Caki2 (cell line): Measurements from ENCODE around the gene AGXT2. TPM values are rescaled to one million over a fixed set of nuclear protein-coding genes. Genes with fewer than 3 reads are reported as not detected.

Source experiments
- DNase-seq: peaks from one replicate; pipeline ENCODE4 v3.0.0-alpha.2; 2015; ENCODE audit warnings: low read depth
- in situ Hi-C: cut with HindIII; loops from 2 replicates; pipeline ENCODE4 v1.10.0; 2016; ENCODE audit warnings: low sequenced_read_pairs, low pct_unique_long_range_greater_than_20kb, mixed read lengths
- total RNA-seq: library from RNA; depleted of rRNA; stranded (reverse); fragments of >200 nt; shearing (Covaris generic); gene quantifications from 2 replicates; pipeline ENCODE4 v1.2.3, GENCODE V29; 2014; ENCODE audit warnings: low replicate concordance

Gene AGXT2
- total RNA-seq, 1 experiment from 2014 or later: not detected

DNA sequence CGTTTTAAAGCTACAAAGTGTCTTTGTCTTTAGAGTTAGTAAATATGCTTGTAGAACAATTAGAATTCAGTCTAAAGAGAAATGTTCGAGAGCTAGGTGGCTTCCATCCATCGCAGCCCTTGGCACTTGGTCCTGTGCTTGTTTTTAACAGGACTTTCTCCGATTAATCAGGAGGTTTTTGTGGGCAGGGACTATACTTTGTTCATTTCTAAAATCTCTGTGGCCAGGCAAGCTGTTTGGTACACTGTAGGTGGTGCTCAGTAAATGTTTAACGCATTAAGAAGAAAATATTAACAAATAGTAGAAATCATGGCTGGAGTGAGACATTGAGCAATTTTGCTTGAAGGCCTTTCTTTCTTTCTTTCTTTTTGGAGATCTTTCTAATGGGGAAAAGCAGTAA is 20.8 kb downstream of the AGXT2 start:
- in situ Hi-C loops: no loop called here
- DNase-seq: no peak

DNA sequence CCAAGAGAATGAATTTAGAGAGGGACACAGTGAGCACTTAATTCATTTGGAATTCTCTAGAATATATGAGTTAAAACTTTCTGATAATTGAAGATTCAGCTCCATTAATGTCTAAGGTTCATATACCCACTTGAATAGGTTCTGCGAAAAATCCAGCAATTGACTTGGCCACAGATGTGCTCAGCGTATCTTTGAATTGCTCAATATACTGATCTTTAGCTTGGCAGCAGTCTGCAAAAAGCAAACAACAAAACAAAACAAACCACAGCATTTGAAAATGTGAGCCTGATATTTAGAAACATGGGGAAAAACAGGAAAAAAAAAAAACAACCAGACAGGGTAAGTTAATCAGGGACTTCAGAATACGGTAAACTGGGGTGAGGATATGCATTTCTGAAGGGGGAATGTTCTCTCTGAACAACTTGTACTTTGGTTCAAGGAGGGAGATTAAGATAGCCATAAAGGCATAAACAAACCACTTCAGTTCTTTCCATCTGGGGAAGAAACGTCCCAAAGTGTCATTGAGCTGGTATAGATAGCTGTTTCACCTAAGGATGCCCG is 21.4 kb downstream of the AGXT2 start:
- in situ Hi-C loops: no loop called here
- DNase-seq: no peak

DNA sequence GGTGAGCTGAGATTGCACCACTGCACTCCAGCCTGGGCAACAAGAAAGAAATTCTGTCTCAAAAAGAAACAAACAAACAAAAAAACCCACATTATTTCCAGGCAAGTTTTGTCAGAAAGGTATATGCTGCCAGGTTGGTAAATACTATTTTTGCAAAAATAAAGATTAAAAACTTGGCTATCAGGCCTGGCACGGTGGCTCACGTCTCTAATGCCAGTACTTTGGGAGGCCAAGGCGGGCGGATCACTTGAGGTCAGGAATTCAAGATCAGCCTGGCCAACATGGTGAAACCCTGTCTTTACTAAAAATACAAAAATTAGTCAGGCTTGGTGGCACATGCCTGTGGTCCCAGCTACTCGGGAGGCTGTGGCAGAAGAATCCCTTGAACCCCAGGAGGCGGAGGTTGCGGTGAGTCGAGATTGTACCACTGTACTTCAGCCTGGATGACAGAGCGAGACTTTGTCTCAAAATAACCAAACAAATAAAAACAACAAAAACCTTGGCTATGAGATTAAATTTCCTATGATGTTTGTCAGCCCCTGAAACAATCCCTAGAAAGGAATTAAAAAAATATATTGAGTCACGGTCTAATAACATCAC is 22.7 kb downstream of the AGXT2 start:
- DNase-seq: no peak
- in situ Hi-C loops: no loop called here

DNA sequence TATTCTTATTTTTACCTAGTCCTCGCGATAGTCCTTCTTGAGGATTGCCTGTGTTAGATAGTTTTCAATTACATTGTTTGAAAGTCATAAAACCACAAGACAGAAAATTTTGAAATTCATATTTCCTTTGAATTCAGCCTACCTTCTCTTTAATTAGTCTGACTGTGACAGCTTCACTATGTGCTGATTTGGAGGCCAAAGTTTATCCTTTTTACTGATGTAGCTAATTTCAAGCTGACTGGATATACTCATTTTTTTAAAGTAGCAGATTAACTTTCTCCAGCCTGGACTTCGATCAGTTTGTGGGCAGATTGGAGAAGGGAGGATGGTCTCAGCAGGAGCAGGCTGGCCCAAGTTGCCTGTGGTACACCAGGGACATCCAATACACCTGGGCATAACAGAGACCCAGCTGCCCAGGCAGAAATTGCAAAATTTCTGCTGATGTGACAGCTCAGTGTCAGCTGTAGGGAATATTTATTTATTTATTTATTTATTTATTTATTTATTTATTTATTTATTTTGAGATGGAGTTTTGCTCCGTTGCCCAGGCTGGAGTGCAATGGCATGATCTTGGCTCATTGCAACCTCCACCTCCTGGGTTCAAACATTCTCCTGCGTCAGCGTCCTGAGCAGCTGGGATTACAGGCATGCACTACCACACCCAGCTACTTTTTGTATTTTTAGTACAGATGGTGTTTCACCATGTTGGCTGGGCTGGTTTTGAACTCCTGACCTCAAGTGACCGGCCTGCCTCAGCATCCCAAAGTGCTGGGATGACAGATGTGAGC is 24.2 kb downstream of the AGXT2 start:
- in situ Hi-C loops: no loop called here
- DNase-seq: no peak

DNA sequence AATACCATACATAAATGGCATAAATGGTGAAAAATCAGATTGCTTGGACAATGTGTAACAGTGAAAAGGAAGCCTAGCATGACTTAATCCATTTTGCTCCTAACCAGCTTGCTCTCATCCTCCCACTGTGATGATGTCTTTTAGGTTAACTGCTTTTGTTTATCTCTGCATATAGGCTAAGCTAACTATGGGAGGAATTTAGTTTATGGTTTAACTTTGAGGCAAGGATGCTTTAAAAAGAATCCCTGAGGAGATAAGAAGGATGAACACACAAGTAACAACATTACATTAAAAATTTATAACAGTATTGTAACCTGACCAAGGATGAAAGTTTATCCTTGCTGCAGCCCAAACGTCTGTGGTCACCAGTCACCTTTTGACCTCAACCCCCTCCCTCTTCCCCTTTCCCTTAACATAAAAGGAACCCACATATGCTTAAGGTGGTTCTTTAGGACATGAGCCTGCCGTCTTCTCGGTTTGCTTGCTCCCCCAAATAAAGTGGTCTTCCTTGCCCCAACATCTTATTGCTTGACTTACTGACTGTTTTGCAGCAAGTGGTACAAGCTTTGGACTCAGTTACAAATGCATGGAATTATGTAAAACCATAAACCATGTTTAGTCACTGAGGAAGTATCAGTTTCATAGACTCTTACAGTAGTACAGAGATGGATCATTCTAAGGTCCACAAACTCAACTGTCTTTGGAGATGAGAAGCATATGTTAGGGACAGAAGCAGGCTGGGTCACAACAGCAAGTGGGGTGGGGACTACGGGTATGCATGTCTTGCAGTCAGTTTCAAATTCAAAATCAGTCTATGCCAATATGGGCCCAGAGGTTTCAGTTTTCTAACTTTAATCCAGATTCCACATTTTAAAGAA is 31.3 kb downstream of the AGXT2 start:
- DNase-seq: no peak
- in situ Hi-C loops: no loop called here

DNA sequence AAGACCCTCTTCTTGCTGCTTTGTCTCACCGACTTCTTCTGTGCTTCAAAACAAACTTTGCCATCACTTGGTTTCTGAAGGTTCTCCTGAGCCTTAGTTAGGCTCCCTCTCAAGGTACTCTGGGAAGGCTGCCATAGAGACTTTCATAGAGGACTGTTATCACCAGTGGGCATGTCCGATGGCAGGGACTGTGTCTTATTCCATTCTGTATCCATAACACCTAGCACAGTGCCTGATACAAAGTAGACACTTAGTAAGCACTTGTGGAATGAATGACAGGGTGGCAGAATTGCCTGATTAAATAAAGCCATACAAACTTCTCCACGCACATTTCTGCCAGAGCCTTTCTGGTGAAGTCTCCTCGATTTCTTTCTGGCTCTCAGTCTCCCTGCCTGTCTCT is 32.7 kb downstream of the AGXT2 start:
- in situ Hi-C loops: no loop called here

DNA sequence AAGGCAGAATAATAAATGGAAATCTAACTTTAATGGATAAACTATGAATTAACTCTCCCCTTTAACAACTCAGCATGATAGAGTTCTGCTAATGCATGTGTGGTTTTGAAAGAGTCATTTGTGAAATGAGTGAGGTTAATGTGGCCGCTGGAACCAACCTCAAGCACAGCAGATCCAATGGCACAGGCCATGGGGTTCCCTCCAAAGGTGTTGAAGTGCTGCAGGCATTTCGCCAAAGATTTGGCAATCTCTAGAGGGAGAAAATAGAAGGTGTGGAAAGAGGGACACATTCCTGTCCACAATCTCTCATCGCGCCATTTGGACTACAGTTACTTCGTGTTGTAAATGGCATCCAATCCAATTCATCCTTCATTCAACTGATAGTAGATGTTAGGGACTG is 35.0 kb downstream of the AGXT2 start:
- in situ Hi-C loops: no loop called here
- no peak for DNase-seq

More for the DNA sequence above, 32.7 kb downstream of the AGXT2 start:
- DNase-seq: no peak

DNA sequence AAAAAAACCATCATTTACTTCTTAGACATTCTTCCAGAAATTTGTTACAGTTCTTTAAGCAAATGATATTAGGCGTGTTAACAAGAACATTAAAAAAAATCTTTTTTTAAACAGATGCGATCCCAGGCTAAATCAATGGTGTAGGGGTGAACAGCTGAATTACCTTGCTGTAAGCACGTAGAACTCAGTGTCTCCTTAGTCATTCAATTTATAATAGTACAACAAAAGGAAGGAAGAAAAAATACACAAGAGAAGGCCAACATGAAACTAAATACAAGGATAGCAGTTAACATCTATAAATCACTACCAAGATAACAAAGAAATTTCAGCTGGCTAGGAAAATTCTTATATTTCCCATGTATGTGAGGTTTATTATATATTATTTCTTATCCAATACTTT is 35.4 kb downstream of the AGXT2 start:
- in situ Hi-C loops: no loop called here

DNA sequence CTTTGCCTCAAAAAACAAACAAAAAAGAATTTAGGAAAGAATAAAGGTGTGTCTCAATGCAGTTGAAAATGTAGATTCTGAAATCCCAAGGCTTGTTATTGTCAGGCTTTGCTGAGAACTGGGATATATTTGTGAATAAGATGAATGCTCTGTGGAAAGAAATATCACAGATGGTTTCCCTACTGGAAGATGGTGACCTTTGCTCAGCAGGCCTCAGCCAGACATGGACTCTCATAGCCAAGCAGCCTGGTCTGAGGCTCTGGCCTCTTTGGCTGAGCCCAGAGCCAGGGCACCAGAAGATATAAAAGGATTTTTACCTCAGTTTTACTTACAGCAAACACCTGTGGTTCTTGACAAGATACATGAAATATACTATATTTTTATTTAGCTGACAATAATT is 37.1 kb downstream of the AGXT2 start:
- no peak for DNase-seq
- in situ Hi-C loops: no loop called here

More for the DNA sequence above, 35.4 kb downstream of the AGXT2 start:
- no peak for DNase-seq

DNA sequence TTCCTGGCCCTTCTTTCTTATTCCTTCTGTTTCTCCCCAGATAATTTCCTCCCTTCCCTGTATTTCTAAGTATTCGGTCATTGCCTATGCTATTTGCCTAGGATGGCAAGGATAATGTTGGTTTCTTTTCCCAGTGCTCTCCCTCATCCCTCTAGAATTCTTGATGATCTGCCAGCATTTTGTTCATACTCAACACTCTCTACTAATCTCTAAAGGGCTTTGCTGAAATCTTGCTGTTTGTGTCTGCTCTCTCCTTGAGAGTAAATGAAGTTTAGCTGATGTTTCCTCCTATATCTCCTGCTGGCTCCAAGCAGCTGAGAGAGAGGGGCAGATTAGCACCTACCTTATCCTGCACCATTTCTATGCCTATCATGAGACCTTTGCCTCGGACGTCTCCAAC is 38.1 kb downstream of the AGXT2 start:
- DNase-seq: no peak
- in situ Hi-C loops: no loop called here

DNA sequence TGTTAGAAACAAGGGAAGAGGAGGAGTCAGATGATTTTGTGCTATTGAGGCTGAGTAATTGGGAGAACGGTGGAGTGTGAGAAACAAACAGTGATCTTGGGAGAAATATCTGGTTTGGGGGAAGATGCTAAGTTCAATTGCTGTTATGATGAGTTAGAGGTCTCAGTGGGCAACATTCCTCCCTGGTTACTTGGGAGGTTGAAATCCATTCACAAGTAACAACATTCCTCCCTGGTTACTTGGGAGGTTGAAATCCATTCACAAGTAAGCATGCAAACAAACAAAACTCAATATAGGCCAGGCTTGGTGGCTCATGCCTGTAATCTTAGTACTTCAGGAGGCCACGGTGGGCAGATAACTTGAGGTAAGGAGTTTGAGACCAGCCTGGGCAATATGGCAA is 38.7 kb downstream of the AGXT2 start:
- in situ Hi-C loops: no loop called here
- DNase-seq: no peak

DNA sequence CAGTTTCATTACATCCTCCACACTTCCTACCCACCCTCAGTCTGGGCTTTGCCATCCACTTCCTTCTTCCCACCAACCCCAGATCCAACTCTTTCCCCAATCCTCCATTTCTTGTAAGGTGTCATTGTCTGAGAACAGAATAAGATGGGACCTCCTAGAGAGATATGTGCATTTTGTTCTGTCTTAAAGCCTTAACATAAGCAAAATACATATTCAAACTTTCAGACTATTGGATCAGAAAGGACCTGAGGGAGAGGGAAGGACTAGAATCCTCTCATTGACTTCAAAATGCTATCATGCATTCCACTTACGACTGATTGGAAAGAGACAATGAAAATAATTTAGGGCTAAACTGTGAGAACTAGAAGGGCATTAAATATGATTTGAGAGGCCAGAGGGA is 43.0 kb downstream of the AGXT2 start:
- no peak for DNase-seq
- in situ Hi-C loops: no loop called here

DNA sequence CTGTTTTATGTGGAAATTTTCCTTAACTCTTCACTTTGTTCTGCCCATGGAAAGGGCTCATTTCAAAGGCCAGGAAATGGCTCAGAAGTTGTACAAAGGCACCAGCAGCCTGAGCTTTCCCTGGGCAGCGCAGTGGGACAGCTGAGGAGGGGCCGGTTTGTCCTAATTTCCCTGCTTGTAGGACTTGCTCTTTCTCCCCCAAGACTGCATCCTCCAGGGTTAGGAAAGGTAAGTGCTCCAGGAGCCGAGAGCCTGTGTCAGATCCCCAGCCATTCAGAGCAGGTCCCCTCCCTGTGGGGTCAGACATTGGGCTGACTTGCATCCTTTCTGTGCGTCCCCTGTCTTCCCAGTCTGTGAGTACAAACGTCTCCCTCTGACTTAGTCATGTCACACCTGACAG is 43.5 kb downstream of the AGXT2 start:
- in situ Hi-C loops: no loop called here
- DNase-seq: no peak

DNA sequence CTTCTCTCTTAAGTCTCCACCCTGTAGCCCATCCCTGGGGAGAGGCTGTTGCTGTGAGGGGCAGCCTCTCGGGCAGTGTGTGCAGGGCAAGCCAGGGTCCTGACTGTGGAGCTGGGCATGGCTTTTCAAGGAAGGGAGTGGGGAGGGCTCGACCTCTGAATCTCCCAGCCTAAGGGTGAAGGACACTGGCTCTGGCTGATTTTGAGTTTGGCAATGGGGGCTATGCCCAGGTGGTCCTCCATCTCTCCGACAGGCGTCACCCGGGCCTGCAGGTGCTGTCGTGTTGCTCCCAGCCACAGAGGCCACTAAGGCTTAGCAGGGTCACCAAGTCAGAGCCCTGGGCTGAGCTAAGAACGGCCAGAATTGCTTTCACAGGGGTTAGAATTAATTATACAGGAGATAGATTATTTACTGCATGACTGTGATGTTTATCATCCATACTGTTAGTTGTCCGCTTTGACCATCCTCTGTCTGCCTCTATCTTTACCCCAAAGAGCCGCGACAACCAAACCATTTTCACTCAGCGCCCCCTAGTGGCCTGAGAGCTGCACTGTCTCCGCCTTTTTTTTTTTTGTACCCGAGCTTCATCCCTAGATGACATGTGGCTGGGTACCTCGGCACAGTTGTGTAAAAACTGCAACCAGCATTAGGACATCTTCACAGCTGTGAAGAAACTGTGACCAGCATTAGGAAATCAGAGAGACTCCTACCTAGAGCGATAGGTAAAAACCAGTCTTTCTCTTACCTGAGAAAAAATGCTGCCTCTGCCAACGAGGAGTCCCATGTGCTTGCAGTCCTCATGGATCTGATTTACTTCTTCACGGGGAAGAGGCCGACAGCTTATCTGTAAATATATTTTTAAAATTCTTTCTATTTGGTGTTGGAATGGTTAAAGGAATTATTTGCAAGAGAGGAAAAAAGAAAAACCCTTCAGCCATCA is 44.5 kb downstream of the AGXT2 start:
- in situ Hi-C loops: no loop called here
- DNase-seq: peak; percentile 54

DNA sequence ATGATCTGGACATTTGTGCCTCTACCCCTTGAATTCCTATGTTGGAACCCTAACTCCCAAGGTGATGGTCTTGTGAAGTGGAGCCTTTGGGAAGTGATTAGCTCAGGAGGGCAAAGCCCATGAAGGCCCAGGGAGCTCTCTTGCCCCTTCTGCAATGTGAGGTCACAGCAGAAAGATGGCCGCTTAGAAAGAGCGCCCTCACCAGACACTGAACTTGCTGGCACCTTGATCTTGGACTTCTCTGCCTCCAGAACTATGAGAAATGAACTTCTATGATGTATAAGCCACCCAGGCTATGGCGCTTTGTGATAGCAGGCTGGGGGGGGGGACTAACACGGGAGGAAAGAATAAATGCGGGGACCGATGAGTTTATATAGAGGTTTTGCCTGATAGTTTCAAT is 45.3 kb downstream of the AGXT2 start:
- no peak for DNase-seq
- in situ Hi-C loops: no loop called here

DNA sequence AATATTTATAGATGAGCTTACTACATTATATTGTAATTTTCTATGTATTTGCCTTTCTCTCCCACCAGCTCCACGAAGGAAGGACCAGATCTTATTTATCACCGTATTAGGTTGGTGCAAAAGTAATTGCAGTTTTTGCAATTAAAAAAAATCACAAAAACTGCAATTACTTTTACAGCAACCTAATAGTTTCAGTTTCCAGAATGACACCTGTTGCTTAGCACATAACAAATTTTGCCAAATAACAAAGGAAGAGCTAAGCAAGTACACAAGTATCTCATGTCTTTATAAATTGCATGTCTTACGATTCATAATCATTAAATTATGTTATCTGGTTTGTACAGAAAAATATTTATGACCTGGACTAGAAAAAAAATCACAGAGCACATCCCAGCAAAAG is 45.9 kb downstream of the AGXT2 start:
- in situ Hi-C loops: no loop called here
- no peak for DNase-seq

DNA sequence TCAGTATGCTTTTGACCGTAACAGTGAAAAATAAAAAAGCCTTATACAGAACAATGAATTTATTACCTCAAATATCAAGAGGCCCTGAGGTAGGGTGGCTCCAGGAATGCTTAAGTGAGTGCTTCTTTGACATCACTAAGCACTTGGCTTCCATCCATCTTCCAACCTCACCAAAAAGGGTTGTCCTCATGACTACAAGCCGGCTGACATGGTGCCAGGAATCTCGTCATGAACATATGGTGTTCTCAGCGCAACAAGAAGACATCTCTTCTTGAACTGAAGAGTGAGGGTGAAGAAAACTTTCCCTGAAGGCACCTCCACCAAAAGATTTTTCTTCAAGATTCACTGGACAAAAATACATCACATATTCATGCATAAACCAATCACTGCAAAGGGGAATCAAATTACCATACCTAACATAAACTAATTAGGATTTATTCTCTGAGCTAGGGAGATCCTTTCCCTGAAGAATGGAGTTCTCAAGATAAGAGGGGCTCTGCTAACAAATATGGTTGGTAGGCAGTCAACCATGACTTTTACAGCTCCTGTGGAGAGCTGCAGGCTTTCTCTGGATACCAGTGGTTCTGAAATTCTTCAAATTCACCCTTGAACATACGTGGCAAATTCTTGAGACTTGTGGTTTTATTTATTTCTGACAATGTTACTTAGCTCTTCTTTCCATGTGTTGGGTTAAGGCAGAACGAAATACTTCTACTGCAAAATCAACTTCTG is 49.5 kb downstream of the AGXT2 start:
- DNase-seq: no peak

More for the DNA sequence above, 49.5 kb downstream of the AGXT2 start:
- in situ Hi-C loops: no loop called here
